HG03025 (cell line): ENCODE data around the gene ATM.

ENCODE experiments used
- ATAC-seq: cut with Tn5 transposase; IDR thresholded peaks from one replicate; pipeline ENCODE4 v1.9.1; 2021; ENCODE audit warnings: mild to moderate bottlenecking, moderate library complexity; ENCODE audit not compliant: unreplicated experiment, low FRiP score

Gene ATM

GRCh38 chr11:108222574-108223347, at the start of gene ATM, which contains the start of gene NPAT:
ATM (plus strand) TSS chr11:108223067; CDS start chr11:108227625, 4,558 bp downstream.
NPAT (minus strand) TSS chr11:108222638; CDS start chr11:108222536, 102 bp downstream.
- ATAC-seq = peak; percentile 76

GRCh38 chr11:108177570-108177969, 45.3 kb upstream of the ATM start:
- no peak for ATAC-seq

GRCh38 chr11:108193725-108194124, 29.1 kb upstream of the ATM start:
- ATAC-seq = no peak

GRCh38 chr11:108196901-108197300, 26.0 kb upstream of the ATM start:
- no peak for ATAC-seq

- ATAC-seq = no peak
Measured at GRCh38 chr11:108197351-108197750, 25.5 kb upstream of the ATM start.

- no peak for ATAC-seq
Measured at GRCh38 chr11:108198833-108199232, 24.0 kb upstream of the ATM start.

GRCh38 chr11:108199446-108200321, 23.2 kb upstream of the ATM start:
- ATAC-seq = peak; percentile 82

GRCh38 chr11:108203075-108203474, 19.8 kb upstream of the ATM start:
- no peak for ATAC-seq

- ATAC-seq = no peak
Measured at GRCh38 chr11:108204376-108204775, 18.5 kb upstream of the ATM start.

GRCh38 chr11:108204929-108205499, 17.9 kb upstream of the ATM start:
- no peak for ATAC-seq

- no peak for ATAC-seq
Measured at GRCh38 chr11:108206171-108206570, 16.7 kb upstream of the ATM start.

- no peak for ATAC-seq
Measured at GRCh38 chr11:108206969-108207682, 15.7 kb upstream of the ATM start.

- no peak for ATAC-seq
Measured at GRCh38 chr11:108207683-108208060, 15.2 kb upstream of the ATM start.

- ATAC-seq = no peak
Measured at GRCh38 chr11:108210441-108210840, 12.4 kb upstream of the ATM start.

GRCh38 chr11:108213784-108214183, 9.1 kb upstream of the ATM start:
- ATAC-seq = no peak

GRCh38 chr11:108216988-108217387, 5.9 kb upstream of the ATM start:
- no peak for ATAC-seq

GRCh38 chr11:108218455-108218854, 4.4 kb upstream of the ATM start:
- no peak for ATAC-seq

GRCh38 chr11:108218912-108219783, 3.7 kb upstream of the ATM start:
- no peak for ATAC-seq

- ATAC-seq = no peak
Measured at GRCh38 chr11:108220721-108221336, 2.0 kb upstream of the ATM start.
